Measurements from ENCODE around the gene SCAMP1.

- TF ChIP-seq, protein P1, sequence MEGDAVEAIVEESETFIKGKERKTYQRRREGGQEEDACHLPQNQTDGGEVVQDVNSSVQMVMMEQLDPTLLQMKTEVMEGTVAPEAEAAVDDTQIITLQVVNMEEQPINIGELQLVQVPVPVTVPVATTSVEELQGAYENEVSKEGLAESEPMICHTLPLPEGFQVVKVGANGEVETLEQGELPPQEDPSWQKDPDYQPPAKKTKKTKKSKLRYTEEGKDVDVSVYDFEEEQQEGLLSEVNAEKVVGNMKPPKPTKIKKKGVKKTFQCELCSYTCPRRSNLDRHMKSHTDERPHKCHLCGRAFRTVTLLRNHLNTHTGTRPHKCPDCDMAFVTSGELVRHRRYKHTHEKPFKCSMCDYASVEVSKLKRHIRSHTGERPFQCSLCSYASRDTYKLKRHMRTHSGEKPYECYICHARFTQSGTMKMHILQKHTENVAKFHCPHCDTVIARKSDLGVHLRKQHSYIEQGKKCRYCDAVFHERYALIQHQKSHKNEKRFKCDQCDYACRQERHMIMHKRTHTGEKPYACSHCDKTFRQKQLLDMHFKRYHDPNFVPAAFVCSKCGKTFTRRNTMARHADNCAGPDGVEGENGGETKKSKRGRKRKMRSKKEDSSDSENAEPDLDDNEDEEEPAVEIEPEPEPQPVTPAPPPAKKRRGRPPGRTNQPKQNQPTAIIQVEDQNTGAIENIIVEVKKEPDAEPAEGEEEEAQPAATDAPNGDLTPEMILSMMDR (IDR thresholded peaks at IDR 0.05), result no peak
- TF ChIP-seq POLR2AphosphoS5 (IDR thresholded peaks at IDR 0.05; ENCODE audit: insufficient read depth in 1 of 2, low read depth in 1 of 2), result no peak
Observed at GRCh38 chr5:78328585-78329173, 31.7 kb upstream of the SCAMP1 start.
